ENCODE measurements around the gene TEAD1.

DNA sequence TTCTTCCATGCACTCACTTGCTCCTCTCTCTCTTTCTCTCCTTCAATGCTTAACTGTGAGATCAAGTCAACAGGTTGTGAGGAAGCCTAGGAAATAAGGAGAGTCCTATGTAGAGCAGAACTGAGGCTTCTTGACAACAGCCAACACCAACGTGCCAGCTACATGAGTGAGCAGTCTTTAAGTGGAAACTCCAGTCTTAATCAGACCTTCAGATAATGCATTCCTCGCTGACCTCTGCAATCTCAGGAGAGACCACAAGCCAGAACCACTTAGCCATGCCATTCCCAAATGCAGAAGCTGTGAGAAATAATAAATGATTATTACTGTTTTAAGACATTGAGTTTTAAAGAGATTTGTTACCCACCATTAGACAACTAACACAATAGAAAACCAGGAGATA lies 6.1 kb upstream of the TEAD1 start:
- TF ChIP-seq, protein P1, sequence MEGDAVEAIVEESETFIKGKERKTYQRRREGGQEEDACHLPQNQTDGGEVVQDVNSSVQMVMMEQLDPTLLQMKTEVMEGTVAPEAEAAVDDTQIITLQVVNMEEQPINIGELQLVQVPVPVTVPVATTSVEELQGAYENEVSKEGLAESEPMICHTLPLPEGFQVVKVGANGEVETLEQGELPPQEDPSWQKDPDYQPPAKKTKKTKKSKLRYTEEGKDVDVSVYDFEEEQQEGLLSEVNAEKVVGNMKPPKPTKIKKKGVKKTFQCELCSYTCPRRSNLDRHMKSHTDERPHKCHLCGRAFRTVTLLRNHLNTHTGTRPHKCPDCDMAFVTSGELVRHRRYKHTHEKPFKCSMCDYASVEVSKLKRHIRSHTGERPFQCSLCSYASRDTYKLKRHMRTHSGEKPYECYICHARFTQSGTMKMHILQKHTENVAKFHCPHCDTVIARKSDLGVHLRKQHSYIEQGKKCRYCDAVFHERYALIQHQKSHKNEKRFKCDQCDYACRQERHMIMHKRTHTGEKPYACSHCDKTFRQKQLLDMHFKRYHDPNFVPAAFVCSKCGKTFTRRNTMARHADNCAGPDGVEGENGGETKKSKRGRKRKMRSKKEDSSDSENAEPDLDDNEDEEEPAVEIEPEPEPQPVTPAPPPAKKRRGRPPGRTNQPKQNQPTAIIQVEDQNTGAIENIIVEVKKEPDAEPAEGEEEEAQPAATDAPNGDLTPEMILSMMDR (IDR thresholded peaks at IDR 0.05): no peak
- no peak for TF ChIP-seq POLR2A (IDR thresholded peaks at IDR 0.05)
